NCI-H2029 (cell line): Measurements from ENCODE around the gene ACTN1.
"Not testable (repeated sequence)": the region's sequence is repeated elsewhere in the genome, so short reads cannot be mapped to it uniquely, and the experiment has no call there.

ENCODE experiments used
- DNase-seq: peaks from one replicate; lab custom pipeline; 2025; lab: John Stamatoyannopoulos, UW

Gene ACTN1

DNA sequence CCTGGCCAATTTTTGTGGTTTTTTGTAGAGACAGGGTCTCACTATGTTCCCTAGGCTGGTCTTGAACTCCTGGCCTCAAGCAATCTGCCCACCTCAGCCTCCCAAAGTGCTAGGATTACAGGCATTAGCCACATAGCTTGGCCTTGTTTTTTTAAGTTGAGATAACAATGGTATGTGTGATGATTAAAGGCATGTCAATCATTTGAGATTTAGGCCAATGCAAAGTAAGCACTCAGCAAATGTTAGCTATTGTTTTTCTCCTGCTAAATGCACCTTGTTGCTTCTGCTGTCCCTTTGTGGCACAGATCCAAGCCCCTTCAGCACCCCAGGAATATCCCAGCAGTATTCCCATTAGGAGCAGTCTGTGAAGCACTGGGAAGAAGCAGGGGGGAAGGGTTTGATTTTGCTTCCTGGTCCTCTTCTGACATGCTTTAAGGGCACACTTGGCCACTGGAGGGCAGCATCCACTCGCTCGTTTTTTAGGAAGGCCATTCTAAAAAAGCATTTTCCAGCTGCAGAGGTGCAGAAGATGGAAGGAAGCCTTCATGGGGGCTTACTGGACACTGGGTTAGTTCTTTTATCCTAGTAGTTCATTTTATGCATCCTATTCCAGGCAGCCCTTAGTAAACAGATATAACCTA is 116.0 kb downstream of the ACTN1 start:
- DNase-seq, result peak; percentile 49

DNA sequence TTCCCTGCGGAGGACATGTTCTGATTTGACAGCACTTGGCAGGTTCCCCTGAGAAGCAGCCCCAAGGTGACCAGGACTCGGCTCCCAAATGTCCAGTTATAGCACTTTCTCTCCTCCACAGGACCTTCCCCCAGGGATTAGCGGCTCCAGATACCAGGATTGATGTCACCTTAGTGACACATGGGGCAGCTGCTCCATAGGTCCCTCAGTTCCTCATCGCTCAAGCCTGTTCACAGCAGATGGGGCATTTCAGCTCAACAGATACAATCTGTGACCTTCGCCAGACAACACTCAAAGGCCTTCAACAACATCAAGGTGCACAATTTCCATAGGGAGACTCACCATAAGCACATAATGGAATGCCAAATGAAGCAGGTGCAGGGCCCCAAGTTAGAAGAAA is 118.3 kb downstream of the ACTN1 start:
- no peak for DNase-seq

DNA sequence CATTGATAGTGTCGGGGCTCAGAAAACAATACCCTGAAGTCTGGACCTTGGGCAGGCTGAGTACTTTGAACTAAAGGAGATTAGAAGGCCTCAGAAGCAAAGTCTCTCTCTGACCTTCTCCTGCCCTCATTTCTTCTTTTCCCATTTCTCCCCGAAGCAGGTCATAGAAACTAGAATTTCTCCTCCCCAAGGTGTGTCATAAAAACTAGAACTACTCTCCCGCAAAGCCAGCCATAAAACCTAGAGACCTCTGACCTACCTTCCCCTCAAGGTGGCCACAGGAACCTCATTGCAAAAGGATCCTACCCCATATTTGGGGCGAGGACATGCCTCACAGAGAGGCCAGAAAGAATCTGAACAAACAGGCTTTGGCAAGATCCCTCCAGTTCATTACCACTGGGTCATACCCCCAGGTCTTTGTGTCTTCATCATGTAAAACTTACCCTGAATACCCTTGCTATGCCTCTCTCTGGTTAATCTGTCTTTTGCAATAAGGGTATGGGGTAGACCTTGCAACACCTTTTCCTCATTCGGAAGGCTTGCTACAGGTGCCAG is 121.5 kb downstream of the ACTN1 start:
- DNase-seq, result no peak

DNA sequence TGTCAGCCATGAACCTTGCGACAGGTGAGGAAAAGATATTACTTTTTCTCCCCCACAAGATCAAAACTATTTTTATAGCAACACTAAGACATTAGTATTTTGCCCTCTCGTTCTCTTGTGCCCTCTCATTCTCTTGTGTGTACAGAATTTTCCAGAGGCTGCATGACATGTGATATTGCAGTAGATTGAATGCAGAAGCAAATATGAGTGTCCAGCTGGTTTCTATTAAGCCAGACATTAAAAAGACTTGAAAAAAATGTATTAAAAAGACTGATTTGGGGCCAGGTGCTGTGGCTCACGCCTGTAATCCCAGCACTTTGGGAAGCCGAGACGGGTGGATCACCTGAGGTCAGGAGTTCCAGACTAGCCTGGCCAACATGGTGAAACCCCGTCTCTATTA is 122.5 kb downstream of the ACTN1 start:
- DNase-seq, result no peak

DNA sequence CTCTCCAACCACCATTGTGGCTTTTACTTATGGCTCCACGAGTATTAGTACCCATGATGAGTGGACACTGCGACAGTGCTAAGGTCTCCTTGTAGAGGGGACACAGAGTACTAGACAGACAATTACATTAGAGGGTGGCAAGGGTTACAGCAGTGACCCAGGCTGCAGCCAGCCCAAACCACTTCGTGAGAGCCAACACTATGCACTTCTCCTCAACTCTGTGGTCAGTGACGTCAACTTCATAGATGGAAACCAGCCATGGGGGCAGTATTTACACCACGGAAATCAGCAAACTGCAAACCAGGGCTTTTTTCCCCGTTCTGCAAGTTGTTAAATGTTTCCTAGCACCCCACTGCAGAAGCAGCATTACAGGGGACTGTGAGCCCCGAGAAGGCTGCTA is 124.7 kb downstream of the ACTN1 start:
- DNase-seq, result no peak

DNA sequence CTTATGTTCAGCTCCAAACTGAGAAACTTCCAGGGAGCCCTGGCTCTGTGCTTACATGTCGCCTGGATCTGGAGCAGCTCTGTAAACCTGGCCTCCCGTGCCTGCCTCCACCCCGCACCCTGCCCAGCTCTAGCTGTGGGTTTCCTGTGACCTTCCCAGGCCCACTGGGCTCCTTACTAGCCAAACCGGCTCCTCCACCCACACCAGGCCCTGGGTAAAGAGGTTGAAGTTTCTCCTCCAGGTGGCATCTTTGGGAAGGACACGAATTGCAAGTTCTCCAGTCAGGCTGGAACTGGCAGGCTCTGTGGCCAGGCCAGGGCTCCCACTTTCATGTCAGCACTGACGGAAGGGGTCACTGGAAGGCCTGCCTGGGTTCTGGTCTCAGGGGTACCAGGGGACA is 125.4 kb downstream of the ACTN1 start:
- no peak for DNase-seq

DNA sequence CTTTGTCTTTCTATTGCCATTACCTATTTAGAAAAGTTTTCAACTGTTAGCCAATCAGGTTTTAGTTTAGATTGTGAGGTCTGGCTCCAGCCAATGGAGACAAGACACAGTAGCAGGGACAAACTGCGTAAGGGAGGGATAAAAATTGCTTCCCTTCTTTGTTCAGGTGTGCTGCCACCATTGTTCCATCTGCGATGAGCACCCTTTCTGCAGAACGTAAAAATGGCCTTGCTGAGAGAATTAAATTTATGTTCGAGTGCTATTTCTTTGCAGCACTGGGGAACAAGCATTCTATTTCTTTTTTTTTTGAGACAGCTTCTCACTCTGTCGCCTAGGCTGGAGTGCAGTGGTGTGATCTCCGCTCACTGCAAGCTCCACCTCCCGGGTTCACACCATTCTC is 126.6 kb downstream of the ACTN1 start:
- DNase-seq, result not testable (repeated sequence)

DNA sequence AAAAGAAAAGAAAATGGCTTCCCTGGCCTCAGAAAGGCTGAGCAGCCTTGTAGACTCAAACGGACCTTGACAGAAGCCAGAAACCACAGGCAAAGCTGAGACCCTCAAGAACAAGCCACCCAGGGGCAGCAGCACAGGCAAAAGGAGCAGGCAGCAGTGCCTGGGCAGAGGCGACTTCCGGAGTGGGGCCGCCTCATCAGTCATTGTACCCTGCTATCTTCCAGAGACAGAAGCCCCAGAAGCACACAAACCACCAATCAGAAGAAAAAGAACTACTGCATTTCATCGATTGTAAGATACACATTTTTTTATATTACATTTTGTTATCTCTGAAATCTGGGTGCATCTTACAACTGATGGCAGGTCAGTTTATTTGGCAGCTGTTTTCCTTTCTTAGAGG is 128.0 kb downstream of the ACTN1 start:
- no peak for DNase-seq

DNA sequence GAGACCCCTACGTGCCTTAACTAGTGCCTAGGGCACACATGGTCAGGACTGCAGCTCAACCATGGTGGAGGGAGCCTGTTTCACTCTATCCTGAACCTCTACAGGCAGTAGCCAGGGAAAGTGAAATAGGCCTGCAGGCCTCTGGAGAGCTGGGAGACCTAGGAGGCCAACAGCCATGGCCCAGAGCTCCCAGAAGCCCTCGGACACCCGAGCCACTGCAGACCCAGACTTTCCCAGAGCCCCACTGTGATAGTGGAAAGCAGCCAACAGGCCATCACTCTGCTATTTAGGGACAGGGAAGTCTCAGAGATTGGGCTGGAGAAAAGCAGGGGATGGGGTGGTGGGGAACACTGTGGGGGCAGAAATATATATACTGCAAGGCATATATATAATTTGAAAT is 129.7 kb downstream of the ACTN1 start:
- DNase-seq, result no peak

DNA sequence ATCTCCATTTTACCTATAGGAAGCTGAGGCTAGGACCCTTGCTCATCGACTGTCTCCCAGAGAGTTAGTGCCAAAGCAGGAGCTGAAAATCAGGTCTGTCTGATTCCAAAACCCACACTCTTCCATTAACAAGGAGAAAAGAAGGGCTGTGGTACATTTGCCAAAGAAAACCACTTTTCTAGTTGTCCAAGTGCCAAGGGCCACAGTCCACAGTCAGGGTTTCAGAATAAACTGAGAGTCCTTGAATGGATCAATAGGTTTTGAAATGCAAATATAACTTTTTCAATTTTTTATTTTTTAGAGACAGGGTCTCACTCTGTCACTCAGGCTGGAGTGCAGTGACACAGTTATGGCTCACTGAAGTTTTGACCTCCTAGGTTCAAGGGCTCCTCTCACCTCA is 130.8 kb downstream of the ACTN1 start:
- DNase-seq, result no peak

DNA sequence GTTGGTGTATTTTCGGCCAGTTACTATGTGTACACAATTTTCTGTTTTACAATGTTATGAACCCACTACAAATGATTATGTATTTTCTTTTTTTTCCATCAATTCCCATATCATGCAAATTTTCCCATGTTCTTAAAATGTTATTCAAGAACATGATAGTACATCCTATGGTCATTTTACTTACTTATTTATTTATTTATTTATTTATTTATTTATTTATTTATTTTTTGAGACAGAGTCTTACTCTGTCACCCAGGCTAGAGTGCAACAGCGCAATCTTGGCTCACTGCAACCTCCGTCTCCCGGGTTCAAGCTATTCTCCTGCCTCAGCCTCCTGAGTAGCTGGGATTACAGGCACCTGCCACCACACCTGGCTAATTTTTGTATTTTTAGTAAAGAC is 131.5 kb downstream of the ACTN1 start:
- not testable (repeated sequence) for DNase-seq

DNA sequence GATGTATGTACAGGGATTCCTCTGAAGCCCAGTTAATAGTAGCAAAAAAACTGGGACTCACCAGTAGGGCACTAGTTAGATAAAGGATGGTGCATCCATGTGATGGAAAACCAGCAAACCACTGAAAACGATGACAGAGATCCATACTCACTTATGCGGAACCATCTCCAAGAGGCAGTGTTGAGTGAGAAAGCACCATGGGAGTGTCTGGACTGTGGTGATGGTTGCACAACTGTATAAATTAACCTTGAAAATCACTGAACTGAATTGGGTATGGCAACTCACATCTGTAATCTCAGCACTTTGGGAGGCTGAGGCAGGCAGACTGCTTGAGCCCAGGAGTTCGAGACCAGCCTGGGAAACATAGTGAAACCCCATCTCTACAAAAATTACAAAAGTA is 132.6 kb downstream of the ACTN1 start:
- no peak for DNase-seq

DNA sequence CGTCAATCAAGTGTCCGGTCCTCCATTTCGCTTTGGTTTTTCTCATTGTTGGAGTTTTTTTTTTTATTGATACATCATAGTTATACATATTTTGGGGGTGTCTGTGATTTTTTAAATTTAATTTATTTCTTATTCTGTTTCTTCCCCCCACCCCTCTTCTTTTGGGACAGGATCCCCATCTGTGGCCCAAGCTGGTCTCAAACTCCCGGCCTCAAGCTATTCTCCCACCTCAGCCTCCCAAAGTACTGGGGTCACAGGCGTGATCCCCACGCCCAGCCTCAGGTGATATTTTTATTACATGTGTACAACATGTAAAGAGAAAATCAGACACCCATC is 134.9 kb downstream of the ACTN1 start:
- no peak for DNase-seq

DNA sequence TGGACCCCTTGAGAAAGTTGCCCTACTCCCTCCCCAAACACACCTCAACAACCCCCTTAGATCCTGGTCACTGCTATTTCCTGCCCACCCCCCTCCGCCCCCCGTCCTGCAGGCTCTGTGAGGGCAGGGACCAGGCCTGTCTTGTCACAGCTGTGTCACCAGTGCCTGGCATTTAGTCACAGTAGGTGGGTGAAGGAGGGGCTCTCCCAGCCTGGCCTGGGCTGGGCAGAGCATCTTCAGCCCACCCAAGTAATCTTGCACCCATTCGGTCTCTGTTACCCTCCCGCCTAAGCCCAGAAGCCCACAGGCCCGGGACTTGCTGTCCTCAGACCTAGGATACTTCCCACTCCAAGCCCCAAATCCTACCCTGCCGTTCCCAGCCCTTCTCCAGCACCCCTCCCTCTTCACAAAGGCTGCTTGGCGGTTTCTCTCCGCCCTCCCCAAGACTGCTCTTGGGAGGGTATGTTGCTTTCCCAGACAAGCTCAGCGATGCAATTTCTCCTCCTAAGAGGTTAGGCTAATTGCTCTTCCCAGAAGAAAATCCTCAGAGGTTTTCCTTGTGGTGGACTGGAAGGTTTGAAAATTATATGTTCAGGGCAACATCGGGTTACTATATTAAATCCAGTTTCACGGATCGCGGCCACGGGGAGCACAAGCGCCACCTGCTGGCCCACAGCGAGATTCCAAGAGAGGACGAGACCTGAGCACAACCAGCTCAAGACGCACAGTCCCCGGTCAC is 135.5 kb downstream of the ACTN1 start:
- no peak for DNase-seq

DNA sequence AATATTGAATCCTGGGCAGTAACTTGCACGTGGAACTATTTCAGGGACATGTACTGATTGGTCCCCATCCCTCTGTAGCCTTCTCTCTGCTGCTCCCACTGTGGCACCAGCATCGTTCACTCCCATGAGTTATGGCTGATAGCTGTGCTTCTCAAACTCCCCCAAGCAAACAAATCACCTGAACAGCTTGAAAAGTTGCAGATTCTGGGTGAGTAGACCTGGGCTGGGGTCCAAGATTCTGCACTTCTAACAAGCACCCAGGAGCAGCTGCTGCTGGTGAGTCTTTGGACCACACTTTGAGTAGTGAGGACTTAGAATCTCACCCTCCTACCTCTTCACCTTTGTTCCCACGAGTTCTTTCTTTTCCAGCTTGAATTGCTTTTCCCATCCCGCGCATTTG is 136.8 kb downstream of the ACTN1 start:
- no peak for DNase-seq

DNA sequence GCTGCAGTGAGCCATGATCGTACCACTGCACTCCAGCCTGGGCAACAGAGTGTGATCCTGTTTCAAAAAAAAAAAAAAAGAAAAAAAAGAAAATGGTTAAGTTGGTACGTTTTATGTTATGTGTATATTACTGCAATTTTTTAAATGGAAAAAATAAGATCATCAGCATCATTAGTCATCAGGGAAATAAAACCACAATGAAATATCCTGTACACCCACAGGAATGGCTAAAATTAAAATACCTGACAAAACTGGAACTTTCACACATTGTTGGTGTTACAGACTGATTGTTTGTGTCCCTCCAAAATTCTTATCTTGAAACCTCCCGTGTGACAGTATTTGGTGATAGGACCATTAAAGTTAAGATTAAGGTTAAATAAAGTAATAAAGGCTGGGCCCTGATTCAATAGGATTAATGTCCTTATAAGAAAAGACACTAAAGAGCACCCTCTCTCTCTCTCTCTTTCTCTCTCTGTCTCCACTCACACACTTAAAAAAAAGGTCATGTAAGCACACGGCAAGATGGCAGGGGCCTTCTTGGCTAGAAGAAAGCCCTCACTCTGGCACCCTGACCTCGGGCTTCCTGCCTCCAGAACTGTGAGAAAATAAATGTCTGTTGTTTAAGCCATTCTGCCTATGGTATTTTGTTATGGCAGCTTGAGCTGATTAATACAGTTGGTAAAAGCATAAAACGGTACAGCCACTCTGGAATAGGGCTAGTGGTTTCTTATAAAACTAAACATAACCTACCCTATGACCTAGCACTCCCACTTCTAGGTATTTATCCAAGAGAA is 137.9 kb downstream of the ACTN1 start:
- DNase-seq, result no peak

DNA sequence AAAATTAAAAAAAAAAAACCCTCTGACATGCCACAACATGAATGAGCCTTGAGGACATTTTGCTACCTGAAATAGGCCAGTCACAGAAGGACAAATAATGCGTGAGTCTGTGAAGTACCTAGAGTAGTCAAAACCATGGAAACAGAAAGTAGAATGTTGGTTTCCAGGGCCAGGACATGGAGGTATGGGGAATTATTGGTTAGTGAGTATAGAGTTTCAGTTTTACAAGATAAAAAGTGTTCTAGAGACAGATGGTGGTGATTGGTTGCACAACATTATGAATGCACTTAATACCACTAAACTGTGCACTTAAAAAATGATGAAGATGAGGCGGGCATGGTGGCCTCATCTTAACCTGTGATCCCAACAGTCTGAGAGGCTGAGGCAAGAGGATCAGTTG is 138.6 kb downstream of the ACTN1 start:
- DNase-seq, result no peak

DNA sequence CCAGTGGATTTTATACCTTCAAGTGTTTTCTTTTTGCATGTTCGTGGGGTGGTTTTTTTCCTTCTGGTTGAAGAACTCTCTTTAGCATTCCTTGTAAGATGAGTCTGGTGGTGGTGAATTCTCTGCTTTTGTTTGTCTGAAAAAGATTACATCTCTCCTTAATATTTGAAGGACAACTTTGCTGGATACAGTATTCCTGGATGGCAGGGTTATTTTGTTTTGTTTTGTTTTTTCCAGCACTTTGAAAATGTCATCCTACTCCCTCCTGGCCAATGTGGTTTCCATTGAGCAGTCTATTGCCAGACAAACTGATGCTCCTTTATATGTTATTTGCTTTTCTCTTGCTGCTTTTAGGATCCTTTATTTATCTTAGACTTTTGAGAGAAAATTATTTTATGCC is 143.0 kb downstream of the ACTN1 start:
- no peak for DNase-seq

DNA sequence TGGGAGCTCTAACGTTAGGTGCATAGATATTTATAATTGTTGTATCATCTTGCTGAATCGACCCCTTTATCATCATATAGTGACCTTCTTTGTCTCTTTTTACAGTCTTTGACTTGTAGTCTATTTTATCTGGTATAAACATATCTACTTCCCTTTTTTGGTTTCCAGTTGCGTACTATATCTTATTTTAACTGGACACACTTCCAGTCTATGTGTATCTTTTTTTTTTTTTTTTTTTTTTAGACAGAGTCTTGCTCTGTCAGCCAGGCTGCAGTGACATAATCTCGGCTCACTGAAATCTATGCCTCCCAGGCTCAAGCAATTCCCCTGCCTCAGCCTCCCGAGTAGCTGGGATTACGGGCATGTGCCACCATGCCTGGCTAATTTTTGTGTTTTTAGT is 144.3 kb downstream of the ACTN1 start:
- no peak for DNase-seq

DNA sequence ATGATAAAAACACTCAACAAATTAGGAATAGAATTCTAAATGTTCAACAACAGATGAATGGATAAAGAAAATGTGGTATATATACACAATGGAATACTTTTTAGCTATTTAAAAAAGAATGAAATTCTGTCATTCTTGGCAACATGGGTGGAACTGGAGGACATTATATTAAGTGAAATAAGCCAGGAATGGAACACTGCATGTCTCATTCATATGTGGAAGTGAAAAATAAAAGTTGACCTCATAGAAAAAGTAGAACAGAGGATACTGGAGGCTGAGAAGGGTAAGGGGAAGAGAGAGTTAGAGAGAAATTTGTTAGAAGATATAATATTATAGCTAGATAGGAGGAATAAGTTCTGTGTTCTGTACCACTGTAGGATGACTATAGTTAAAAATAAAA is 150.4 kb downstream of the ACTN1 start:
- no peak for DNase-seq

DNA sequence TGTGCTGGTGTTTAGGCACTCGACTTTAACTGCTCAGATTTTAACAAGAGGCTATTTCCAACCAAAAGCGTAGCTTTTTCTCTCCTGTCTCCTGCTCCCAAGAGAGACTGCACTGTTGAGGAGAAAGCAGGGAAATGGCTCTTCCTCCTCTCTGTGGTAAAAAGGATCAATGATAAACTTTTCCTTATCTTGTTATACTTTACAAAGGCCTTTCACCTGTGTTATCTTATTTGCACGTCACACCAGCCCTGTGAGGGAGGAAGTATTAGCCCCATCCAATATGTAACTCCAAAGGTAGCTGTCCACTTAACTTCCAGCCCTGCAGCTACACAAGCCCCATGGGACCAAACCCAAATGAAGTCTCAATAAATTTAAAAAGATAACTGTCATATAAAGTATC is 153.4 kb downstream of the ACTN1 start:
- DNase-seq, result no peak

DNA sequence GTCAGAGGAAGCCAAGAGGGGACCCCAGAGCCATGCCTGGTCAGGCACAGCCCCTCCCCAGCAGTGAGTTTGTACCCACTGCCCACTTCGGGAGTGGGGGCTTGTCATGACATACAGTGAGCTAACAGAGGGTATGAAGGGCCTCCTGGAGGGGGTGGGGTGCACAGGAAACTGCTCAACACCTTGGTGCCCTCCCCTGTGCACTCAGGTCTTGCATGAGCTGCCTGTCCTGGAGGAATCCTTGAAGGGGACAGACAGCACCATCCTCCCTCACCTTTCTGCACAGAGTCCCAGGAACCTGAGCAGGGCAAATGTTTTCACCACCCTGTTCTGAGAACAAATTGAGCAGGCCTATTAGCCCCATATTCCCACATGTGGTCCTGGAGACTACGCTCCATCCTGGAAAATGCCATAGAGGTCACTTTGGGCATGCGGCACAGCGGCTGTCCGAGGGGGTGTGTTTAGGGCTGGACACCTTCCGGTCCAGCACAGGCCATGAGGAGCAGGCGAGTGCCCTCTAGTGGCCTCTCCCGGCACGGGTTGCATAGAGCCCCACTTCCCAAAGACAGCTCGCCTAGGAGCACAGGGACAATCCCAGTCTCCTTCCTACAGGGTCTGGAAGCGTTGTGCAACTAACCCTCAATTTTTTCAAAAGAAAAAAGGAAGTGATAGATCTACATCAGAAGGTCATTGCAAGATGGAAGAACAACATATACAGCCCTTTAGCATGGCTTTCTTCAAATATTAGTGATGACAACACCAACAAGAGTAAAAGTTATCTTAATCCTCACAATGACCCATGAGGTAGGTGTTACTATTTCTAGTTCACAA is 154.4 kb downstream of the ACTN1 start:
- DNase-seq, result peak; percentile 22
